ENCODE data around the gene ULK4.

Gene ULK4

DNA sequence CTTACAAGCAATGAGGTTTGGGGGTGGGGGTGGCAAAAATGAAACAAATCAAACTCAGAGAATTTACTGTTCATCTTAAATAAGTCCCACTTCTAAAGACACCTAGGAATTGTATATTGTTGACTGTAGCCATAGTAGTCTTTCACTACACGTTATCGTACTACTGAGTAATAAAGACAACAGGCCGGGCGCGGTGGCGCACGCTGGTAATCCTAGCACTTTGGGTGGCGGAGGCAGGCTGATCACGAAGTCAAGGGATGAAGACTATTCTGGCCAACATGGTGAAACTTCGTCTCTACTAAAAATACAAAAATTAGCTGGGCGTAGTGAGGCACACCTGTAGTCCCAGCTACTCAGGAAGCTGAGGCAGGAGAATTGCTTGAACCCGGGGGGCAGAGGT, 531.0 kb downstream of the ULK4 start:
- H3K4me3 ChIP-seq (ENCODE audit: low read depth, low read length) = no peak overlapping the region
- no peak for DNase-seq (ENCODE audit: low read depth)
- TF ChIP-seq, protein P1, sequence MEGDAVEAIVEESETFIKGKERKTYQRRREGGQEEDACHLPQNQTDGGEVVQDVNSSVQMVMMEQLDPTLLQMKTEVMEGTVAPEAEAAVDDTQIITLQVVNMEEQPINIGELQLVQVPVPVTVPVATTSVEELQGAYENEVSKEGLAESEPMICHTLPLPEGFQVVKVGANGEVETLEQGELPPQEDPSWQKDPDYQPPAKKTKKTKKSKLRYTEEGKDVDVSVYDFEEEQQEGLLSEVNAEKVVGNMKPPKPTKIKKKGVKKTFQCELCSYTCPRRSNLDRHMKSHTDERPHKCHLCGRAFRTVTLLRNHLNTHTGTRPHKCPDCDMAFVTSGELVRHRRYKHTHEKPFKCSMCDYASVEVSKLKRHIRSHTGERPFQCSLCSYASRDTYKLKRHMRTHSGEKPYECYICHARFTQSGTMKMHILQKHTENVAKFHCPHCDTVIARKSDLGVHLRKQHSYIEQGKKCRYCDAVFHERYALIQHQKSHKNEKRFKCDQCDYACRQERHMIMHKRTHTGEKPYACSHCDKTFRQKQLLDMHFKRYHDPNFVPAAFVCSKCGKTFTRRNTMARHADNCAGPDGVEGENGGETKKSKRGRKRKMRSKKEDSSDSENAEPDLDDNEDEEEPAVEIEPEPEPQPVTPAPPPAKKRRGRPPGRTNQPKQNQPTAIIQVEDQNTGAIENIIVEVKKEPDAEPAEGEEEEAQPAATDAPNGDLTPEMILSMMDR (IDR thresholded peaks at IDR 0.05; ENCODE audit: control insufficient read depth, extremely low read depth, insufficient read depth) = no peak

DNA sequence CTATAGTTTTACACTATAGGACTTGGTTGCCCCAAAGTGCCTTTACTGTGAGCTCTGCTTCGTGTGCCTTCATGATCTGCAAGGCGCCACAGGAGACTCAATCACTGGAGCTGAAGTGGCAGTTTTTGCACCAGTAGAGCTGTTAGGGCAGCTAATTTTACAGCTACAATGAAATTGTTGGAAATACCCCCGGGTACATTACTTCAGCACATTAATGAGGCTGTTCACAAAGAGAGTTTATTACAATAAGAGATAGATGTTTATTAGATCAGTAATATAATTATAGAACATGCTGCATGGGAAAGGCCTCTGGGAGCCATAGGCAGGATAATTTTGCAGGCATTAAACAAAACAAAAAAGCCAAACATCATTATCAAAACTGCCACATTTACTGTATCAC, 531.5 kb downstream of the ULK4 start:
- no peak overlapping the region for H3K4me3 ChIP-seq (ENCODE audit: low read depth, low read length)
- TF ChIP-seq, protein P1 (IDR thresholded peaks at IDR 0.05; ENCODE audit: control insufficient read depth, extremely low read depth, insufficient read depth) = no peak
- no peak for DNase-seq (ENCODE audit: low read depth)

DNA sequence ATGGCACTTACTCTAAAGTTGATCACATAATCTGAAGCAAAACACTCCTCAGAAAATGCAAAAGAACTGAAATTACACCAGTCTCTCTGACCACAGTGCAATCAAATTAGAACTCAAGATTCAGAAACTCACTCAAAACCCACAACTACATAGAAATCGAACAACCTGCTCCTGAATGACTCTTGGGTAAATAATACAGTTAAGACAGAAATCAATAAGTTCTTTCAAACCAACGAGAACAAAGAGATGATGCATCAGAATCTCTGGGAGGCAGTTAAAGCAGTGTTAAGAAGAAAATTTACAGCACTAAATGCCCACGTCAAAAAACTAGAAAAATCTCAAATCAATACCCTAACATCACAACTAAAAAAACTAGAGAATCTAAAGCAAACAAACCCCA, 535.4 kb downstream of the ULK4 start:
- H3K4me3 ChIP-seq (ENCODE audit: low read depth, low read length) = no peak overlapping the region
- TF ChIP-seq, protein P1 (IDR thresholded peaks at IDR 0.05; ENCODE audit: control insufficient read depth, extremely low read depth, insufficient read depth) = no peak
- DNase-seq (ENCODE audit: low read depth) = no peak

DNA sequence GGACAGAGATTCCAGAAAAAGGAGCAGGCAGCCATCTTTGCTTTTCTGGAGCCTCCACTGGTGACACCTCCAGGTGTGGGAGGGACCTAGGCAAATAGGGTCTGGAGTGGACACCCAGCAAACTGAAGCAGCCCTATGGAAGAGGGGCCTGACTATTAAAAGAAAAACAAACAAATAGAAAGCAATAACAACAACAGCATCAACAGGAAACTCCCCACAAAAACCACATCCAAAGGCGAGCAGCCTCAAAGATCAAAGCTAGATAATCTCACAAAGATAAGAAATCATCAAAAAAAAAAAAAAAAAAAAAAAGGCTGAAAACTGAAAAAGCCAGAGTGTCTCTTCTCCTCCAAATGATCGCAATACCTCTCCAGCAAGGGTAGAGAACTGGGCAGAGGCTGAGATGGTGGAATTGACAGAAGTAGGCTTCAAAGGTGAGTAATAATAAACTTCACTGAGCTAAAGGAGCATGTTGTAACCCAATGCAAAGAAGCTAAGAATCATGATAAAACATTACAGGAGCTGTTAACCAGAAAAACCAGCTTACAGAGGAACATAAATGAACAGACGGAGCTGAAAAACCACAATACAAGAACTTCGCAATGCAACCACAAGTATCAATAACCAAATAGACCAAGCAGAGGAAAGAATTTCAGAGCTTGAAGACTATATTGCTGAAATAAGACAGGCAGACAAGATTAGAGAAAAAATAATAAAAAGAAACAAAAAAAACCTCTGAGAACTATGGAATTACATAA, 537.2 kb downstream of the ULK4 start:
- no peak overlapping the region for H3K4me3 ChIP-seq (ENCODE audit: low read depth, low read length)
- DNase-seq (ENCODE audit: low read depth) = no peak
- TF ChIP-seq, protein P1 (IDR thresholded peaks at IDR 0.05; ENCODE audit: control insufficient read depth, extremely low read depth, insufficient read depth) = no peak

- no peak overlapping the region for H3K4me3 ChIP-seq (ENCODE audit: low read depth, low read length)
- TF ChIP-seq, protein P1 (IDR thresholded peaks at IDR 0.05; ENCODE audit: control insufficient read depth, extremely low read depth, insufficient read depth) = no peak
- DNase-seq (ENCODE audit: low read depth) = no peak
These were observed 542.1 kb downstream of the ULK4 start for GRCh38 chr3:41419809-41420208.

DNA sequence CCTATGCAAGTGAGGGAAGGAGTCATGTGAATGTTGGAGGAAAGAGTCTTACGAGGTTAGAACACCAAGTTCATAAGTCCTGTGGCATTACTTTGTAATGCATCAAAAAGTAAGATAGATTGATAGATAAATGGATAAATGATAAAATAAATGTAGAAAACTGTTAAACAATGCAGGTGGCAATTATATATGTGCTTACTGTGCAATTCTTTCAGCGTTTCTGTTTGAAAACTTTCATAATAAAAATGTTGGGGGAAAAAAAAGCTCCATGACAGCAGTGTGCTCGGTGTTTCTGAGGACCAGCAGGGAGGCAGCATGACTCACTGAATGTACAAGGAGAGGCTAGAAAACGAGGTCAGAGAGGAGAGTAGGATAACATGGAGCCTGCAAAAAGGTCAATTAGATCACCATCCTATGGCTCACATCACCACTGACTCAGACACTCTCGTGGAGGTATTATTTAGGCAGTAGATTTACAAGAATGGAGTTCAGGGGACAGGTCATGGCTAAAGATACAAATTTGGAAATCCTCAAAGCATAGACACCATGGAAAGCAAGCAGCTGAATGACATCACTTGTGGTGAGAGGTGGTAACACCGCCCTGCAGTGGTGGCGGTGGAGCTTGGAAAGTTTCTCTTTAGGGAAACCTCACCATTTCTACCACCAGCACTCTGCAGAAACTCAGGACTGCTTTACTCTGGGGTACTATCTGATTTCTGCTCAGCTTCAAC, 542.8 kb downstream of the ULK4 start:
- DNase-seq (ENCODE audit: low read depth) = no peak
- TF ChIP-seq, protein P1 (IDR thresholded peaks at IDR 0.05; ENCODE audit: control insufficient read depth, extremely low read depth, insufficient read depth) = no peak
- H3K4me3 ChIP-seq (ENCODE audit: low read depth, low read length) = no peak overlapping the region

Data from LNCaP clone FGC (cell line).